Measurements from ENCODE around the gene EXO5. TPM values are rescaled to one million over a fixed set of nuclear protein-coding genes. Genes with fewer than 3 reads are reported as not detected.
A peak's percentile ranks its signal among the peaks of the same experiment; 100 is the strongest.
"Not testable (repeated sequence)": the region's sequence is repeated elsewhere in the genome, so short reads cannot be mapped to it uniquely, and the experiment has no call there.

Gene EXO5
- 10 to 100 TPM; 15.4 to 15.9 TPM for total RNA-seq

DNA sequence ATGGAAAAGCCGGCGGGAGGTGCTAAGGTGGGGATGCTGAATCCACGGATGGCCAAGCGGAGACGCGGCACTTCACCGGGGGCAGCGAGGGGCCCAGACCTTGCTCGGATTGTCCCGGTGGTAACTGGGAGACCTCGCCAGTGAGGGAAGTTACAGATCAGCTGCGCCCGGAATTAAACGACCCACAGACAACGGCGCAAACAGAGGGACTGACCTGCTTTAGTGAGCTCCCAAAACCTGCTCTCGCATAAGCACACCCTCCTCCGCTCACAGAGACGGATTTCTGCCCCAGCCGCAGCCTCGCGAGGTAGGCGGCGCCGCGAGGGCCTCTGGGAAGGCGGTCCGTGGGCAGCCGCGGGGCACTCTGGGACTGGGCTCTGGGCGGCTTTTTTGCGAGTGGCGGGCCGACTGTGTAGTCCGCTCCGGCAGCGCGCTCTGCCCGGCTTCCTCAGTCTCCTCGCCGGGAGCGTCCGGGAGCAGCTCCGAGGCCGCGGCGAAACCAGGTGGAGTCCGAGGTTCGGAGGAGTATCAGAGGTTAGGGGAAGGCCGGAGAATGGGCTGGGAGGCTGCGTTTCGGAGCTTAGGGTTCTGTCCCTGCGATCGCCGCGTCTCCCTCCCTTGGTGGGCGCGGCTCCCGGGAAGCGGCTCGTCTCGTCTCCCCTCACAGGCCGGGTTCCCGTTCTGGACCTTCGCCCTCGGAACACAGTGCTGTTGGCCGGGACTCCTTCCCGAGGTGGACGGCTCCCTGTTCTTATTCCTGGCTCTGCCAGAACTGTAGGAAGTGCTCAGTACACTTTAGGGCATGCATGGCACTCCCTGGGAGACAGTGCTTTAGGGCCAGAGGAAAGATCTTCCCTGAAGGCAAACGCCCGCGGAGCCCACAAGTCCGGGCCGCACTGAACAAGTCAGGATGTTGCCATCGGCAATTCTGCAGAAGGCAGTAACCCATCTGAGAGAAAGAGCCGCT, at the start of gene EXO5:
TSS of gene EXO5 (plus strand) at position 393 of the 967 bp plus-strand sequence. CDS start 5,778 bp downstream, outside the sequence.
- Mint-ChIP-seq H3K27ac (peak within 1 kb of the TSS; percentile 87), H3K4me3 (peak within 1 kb of the TSS; percentile 83), H3K4me1 (peaks cover 19% of the 10 kb centered on the region), H3K36me3 (peaks cover 61% of the 10 kb centered on the region), H3K27me3 (no peaks in the 10 kb centered on the region), H3K9me3 (ENCODE audit: low read depth) (peaks cover 26% of the 10 kb centered on the region)
- CTCF ChIA-PET: interaction anchor here (0.7 to 1.8 kb wide), 2 partner anchors 24 to 58 kb away, joined by 4 to 5 read pairs; partner anchors contain the start of gene ZFP69B
- DNase-seq: peak; percentile 91
- ATAC-seq: peak; percentile 99

DNA sequence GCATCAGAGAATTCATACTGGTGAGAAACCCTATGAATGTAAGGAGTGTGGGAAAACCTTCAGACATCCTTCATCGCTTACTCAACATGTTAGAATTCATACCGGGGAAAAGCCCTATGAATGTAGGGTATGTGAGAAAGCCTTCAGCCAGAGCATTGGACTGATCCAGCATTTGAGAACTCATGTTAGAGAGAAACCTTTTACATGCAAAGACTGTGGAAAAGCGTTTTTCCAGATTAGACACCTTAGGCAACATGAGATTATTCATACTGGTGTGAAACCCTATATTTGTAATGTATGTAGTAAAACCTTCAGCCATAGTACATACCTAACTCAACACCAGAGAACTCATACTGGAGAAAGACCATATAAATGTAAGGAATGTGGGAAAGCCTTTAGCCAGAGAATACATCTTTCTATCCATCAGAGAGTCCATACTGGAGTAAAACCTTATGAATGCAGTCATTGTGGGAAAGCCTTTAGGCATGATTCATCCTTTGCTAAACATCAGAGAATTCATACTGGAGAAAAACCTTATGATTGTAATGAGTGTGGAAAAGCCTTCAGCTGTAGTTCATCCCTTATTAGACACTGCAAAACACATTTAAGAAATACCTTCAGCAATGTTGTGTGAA, 45.5 kb upstream of the EXO5 start:
- DNase-seq: no peak
- Mint-ChIP-seq H3K4me3 (no peak overlapping the region), H3K27ac (no peak overlapping the region), H3K4me1 (peaks cover 8% of the 10 kb centered on the region), H3K36me3 (peaks cover 71% of the 10 kb centered on the region), H3K9me3 (ENCODE audit: low read depth) (peaks cover 59% of the 10 kb centered on the region), H3K27me3 (no peaks in the 10 kb centered on the region)
- CTCF ChIA-PET: no interaction called here
- no peak for ATAC-seq

- Mint-ChIP-seq H3K27me3 (no peaks in the 10 kb centered on the region), H3K36me3 (peaks cover 47% of the 10 kb centered on the region), H3K4me1 (no peaks in the 10 kb centered on the region), H3K9me3 (ENCODE audit: low read depth) (peaks cover 53% of the 10 kb centered on the region), H3K27ac (no peak overlapping the region), H3K4me3 (no peak overlapping the region)
- DNase-seq (no peak), ATAC-seq (no peak)
- CTCF ChIA-PET: interaction anchor here (0.7 kb wide), 1 partner anchor 315 kb away, joined by 3 read pairs; no protein-coding TSS in a partner anchor
Observed at GRCh38 chr1:40469327-40469726, 39.2 kb upstream of the EXO5 start.

GRCh38 chr1:40475268-40475667, 33.3 kb upstream of the EXO5 start:
- CTCF ChIA-PET: no interaction called here
- DNase-seq (no peak), ATAC-seq (no peak)
- Mint-ChIP-seq H3K36me3 (peaks cover 37% of the 10 kb centered on the region), H3K4me3 (no peak overlapping the region), H3K9me3 (ENCODE audit: low read depth) (peaks cover 32% of the 10 kb centered on the region), H3K27me3 (no peaks in the 10 kb centered on the region), H3K27ac (no peak overlapping the region), H3K4me1 (peaks cover 11% of the 10 kb centered on the region)

DNA sequence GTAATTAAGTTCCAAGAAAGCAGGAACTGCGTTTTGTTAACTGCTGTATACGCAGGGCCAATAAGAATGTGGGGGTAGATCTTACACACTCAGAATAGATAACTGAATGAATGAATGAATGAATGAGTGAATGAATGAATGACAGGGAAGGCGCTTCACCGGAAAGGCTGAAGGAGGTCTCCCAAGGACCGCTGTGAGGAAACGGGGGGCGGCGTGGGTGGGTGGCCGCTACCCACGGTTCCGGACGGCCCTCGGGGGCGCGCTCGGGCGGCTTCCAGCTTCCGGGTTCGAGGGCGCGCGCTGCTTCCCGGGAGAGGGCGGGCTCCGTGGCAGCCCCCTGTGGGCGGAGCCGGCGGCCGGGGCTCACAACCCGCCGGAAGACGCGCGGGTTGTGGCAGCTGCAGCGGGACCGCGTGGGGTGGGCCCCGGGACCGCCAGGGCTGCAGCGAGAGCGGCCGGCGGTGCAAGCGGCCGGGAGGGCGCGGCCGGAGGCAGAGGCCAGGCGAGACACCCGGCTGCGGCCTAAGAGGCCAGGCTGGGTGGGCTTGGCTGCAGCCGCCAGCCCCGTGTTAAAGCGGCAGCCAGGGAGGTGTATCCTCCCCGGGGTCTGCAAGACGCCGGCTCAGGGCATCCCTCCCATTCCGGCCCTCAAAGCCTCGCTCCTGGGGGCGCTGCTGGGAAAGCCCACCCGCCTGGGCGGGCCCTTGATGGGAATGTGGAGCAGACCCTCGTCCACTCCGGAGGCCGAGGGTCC, 31.5 kb upstream of the EXO5 start, which contains the start of gene ZFP69:
TSS of gene ZFP69 (plus strand) at position 367 of the 754 bp plus-strand sequence. CDS start 2,072 bp downstream, outside the sequence.
- Mint-ChIP-seq H3K4me1 (peaks cover 11% of the 10 kb centered on the region), H3K9me3 (ENCODE audit: low read depth) (peaks cover 30% of the 10 kb centered on the region), H3K27ac (peak within 1 kb of the TSS; percentile 72), H3K27me3 (no peaks in the 10 kb centered on the region), H3K36me3 (peaks cover 39% of the 10 kb centered on the region), H3K4me3 (peak within 1 kb of the TSS; percentile 74)
- peak; percentile 92 for ATAC-seq
- CTCF ChIA-PET: interaction anchor here (1.5 kb wide), 1 partner anchor 27 kb away, joined by 5 read pairs; the partner anchor contains the start of gene ZFP69B
- DNase-seq: peak; percentile 81

DNA sequence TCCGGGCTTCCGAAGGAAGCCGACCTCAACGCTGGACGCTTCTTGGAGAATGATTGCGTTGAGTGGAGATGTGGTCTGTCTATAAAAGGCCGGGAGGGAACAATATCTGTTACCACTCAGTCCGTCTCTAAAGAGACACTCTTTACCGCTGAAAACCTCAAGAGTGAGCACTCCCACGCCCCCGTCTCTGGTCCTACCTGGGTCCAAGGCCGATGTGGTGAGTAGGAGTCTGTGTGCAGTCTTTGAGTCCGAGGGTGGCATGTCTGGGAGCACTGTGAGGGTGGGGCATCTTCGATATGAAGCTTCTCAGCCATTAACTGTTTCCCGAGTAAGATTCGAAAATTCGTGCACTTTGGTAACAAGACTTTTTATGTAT, 30.9 kb upstream of the EXO5 start:
- DNase-seq (no peak), ATAC-seq (peak; percentile 11)
- Mint-ChIP-seq H3K27me3 (no peaks in the 10 kb centered on the region), H3K9me3 (ENCODE audit: low read depth) (peaks cover 34% of the 10 kb centered on the region), H3K36me3 (peaks cover 45% of the 10 kb centered on the region), H3K4me1 (peaks cover 11% of the 10 kb centered on the region), H3K4me3 (peak overlapping the region; percentile 47), H3K27ac (peak overlapping the region; percentile 18)
- CTCF ChIA-PET: interaction anchor here (1.0 to 1.5 kb wide), 2 partner anchors 26 to 28 kb away, joined by 3 to 5 read pairs; partner anchors contain the start of gene ZFP69B

DNA sequence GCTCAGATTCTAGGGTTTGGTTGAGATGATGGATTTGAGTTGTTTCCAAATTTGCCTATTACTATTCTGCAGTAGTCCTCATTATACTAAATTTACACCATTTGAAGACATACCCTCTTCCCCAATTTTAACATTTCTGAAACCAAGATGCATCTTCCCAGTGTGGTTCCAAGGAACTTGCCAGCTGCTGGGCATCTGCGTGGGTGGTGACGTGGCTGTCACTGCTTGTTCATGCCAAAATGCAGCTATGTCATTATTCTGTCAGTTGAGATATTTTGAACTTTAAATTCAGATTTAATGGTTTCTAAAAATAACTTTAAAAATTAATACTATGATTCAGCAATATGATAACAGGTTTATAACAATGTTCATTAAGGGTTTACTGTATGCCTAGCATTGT, 30.3 kb upstream of the EXO5 start:
- CTCF ChIA-PET: interaction anchor here (1.0 to 1.5 kb wide), 2 partner anchors 27 to 28 kb away, joined by 3 to 5 read pairs; partner anchors contain the start of gene ZFP69B
- ATAC-seq: no peak
- Mint-ChIP-seq H3K9me3 (ENCODE audit: low read depth) (peaks cover 33% of the 10 kb centered on the region), H3K4me1 (peaks cover 11% of the 10 kb centered on the region), H3K27ac (peak overlapping the region; percentile 50), H3K4me3 (peak overlapping the region; percentile 47), H3K36me3 (peaks cover 47% of the 10 kb centered on the region), H3K27me3 (no peaks in the 10 kb centered on the region)
- no peak for DNase-seq

DNA sequence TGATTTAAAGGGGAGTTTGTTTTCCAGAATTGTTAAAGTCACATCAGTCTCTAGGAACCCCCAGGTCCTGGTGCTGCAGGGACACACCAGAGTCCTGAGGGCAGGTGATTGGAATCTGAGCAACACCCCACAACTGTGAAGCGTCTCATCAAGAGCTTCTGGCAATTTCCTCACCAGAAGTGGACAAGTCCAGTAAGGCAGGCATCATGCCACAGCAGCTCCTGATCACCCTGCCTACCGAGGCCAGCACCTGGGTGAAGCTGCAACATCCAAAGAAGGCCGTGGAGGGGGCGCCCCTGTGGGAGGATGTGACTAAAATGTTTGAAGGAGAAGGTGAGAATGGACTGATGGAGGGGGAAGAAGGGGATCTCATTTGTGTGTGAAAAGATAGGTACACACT, 29.4 kb upstream of the EXO5 start:
- Mint-ChIP-seq H3K36me3 (peaks cover 54% of the 10 kb centered on the region), H3K4me3 (no peak overlapping the region)
- CTCF ChIA-PET: no interaction called here

GRCh38 chr1:40495315-40495903, 13.2 kb upstream of the EXO5 start:
- CTCF ChIA-PET: no interaction called here
- no peaks in the 10 kb centered on the region for H3K4me1 Mint-ChIP-seq
- no peak overlapping the region for H3K27ac Mint-ChIP-seq
- H3K27me3 Mint-ChIP-seq: no peaks in the 10 kb centered on the region
- no peak for ATAC-seq
- no peak overlapping the region for H3K4me3 Mint-ChIP-seq
- DNase-seq: no peak
- H3K36me3 Mint-ChIP-seq: peaks cover 73% of the 10 kb centered on the region
- H3K9me3 Mint-ChIP-seq (ENCODE audit: low read depth): peaks cover 50% of the 10 kb centered on the region

More for the DNA sequence above, 29.4 kb upstream of the EXO5 start:
- ATAC-seq (no peak), DNase-seq (no peak)
- H3K4me1 Mint-ChIP-seq: peaks cover 11% of the 10 kb centered on the region
- no peaks in the 10 kb centered on the region for H3K27me3 Mint-ChIP-seq
- no peak overlapping the region for H3K27ac Mint-ChIP-seq
- H3K9me3 Mint-ChIP-seq (ENCODE audit: low read depth): peaks cover 29% of the 10 kb centered on the region

DNA sequence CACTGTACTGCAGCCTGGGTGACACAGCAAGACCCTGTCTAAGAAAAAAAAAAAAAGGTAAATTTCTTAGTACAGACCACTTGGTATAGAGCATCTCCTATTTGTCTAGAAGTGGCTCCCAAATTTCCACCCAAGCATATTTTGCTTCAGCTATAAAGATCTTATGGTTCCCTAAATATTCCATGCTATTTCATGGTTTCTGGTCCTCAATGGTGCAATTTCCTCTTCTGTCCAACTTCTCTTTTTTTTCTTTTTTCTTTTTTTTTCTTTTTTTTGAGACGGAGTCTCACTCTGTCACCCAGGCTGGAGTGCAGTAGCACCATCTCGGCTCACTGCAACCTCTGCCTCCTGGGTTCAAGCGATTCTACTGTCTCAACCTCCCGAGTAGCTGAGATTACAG, 5.9 kb upstream of the EXO5 start:
- peaks cover 58% of the 10 kb centered on the region for H3K36me3 Mint-ChIP-seq
- ATAC-seq, H3K27ac Mint-ChIP-seq, H3K27me3 Mint-ChIP-seq, H3K4me1 Mint-ChIP-seq, CTCF ChIA-PET, H3K4me3 Mint-ChIP-seq, DNase-seq: not testable (repeated sequence)
- peaks cover 37% of the 10 kb centered on the region for H3K9me3 Mint-ChIP-seq (ENCODE audit: low read depth)

DNA sequence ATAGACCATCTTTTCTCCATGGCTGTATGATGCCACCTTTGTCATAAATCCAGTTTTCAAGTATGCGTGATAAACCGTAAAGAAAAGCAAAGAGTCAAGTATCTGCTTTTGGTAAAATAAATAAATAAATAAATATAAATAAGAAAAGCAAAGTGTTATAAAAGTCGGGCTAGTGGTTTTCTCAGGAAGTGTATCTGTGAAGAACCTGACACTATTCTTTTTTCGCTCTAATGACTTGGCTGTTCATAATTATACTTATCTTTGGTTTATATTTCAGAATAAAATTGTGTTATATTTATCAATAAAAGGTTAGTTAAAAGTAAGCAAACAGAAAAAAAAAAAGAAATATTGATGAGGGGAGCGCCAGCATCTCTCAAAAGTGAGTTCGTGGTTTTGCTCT, 594 bp upstream of the EXO5 start:
- CTCF ChIA-PET: interaction anchor here (1.8 kb wide), 1 partner anchor 57 kb away, joined by 5 read pairs; the partner anchor contains the start of gene ZFP69B
- H3K27ac Mint-ChIP-seq: peak overlapping the region; percentile 87
- peak overlapping the region; percentile 83 for H3K4me3 Mint-ChIP-seq
- peaks cover 30% of the 10 kb centered on the region for H3K9me3 Mint-ChIP-seq (ENCODE audit: low read depth)
- peaks cover 19% of the 10 kb centered on the region for H3K4me1 Mint-ChIP-seq
- H3K27me3 Mint-ChIP-seq: no peaks in the 10 kb centered on the region
- DNase-seq (no peak), ATAC-seq (no peak)
- H3K36me3 Mint-ChIP-seq: peaks cover 62% of the 10 kb centered on the region

- no peak overlapping the region for H3K4me3 Mint-ChIP-seq
- peaks cover 34% of the 10 kb centered on the region for H3K36me3 Mint-ChIP-seq
- CTCF ChIA-PET: no interaction called here
- DNase-seq (no peak), ATAC-seq (no peak)
- peaks cover 37% of the 10 kb centered on the region for H3K9me3 Mint-ChIP-seq (ENCODE audit: low read depth)
- H3K27me3 Mint-ChIP-seq: no peaks in the 10 kb centered on the region
- no peak overlapping the region for H3K27ac Mint-ChIP-seq
- H3K4me1 Mint-ChIP-seq: no peaks in the 10 kb centered on the region
Observed at GRCh38 chr1:40519517-40519916, 10.9 kb downstream of the EXO5 start.

All from activated CD8-positive, alpha-beta memory T cell treated with anti-CD3 and anti-CD28 coated beads, Interleukin-2, amount 10 ng/mL, durations not matched to agents 7 days and 5 days (primary cell).